ENCODE measurements around the gene SEZ6. TPM values are rescaled to one million over a fixed set of nuclear protein-coding genes. Genes with fewer than 3 reads are reported as not detected.

SEZ6 gene
- total RNA-seq, 1 experiment from 2014 or later = not detected

GRCh38 chr17:28951991-28952975 is 53.5 kb downstream of the SEZ6 start:
- in situ Hi-C loops (cut with HindIII; ENCODE audit: low pct_unique_long_range_greater_than_20kb, low sequenced_read_pairs) = no loop called here
- DNase-seq (ENCODE audit: low read depth, low spot score) = peak; percentile 99

- in situ Hi-C loops (cut with HindIII; ENCODE audit: low pct_unique_long_range_greater_than_20kb, low sequenced_read_pairs) = no loop called here
- peak; percentile 100 for DNase-seq (ENCODE audit: low read depth, low spot score)
Observed at GRCh38 chr17:28951428-28951990, 54.3 kb downstream of the SEZ6 start, which contains the start of gene PHF12. PHF12 (minus strand) TSS chr17:28951518; CDS start chr17:28950960, 558 bp downstream.

GRCh38 chr17:28950752-28951427 is 54.9 kb downstream of the SEZ6 start:
- DNase-seq (ENCODE audit: low read depth, low spot score) = no peak
- in situ Hi-C loops (cut with HindIII; ENCODE audit: low pct_unique_long_range_greater_than_20kb, low sequenced_read_pairs) = no loop called here

- peak; percentile 30 for DNase-seq (ENCODE audit: low read depth, low spot score)
- in situ Hi-C loops (cut with HindIII; ENCODE audit: low pct_unique_long_range_greater_than_20kb, low sequenced_read_pairs) = no loop called here
Observed at GRCh38 chr17:28950017-28950751, 55.6 kb downstream of the SEZ6 start.

GRCh38 chr17:28949185-28950016 is 56.4 kb downstream of the SEZ6 start:
- in situ Hi-C loops (cut with HindIII; ENCODE audit: low pct_unique_long_range_greater_than_20kb, low sequenced_read_pairs) = no loop called here
- peak; percentile 54 for DNase-seq (ENCODE audit: low read depth, low spot score)

GRCh38 chr17:28948873-28949184 is 57.0 kb downstream of the SEZ6 start:
- DNase-seq (ENCODE audit: low read depth, low spot score) = no peak
- in situ Hi-C loops (cut with HindIII; ENCODE audit: low pct_unique_long_range_greater_than_20kb, low sequenced_read_pairs) = no loop called here

- DNase-seq (ENCODE audit: low read depth, low spot score) = no peak
- in situ Hi-C loops (cut with HindIII; ENCODE audit: low pct_unique_long_range_greater_than_20kb, low sequenced_read_pairs) = no loop called here
Observed at GRCh38 chr17:28948342-28948741, 57.5 kb downstream of the SEZ6 start.

- DNase-seq (ENCODE audit: low read depth, low spot score) = no peak
- in situ Hi-C loops (cut with HindIII; ENCODE audit: low pct_unique_long_range_greater_than_20kb, low sequenced_read_pairs) = no loop called here
Observed at GRCh38 chr17:28947639-28948038, 58.2 kb downstream of the SEZ6 start.

GRCh38 chr17:28946239-28946638 is 59.6 kb downstream of the SEZ6 start:
- DNase-seq (ENCODE audit: low read depth, low spot score) = no peak

GRCh38 chr17:28944862-28945741 is 60.7 kb downstream of the SEZ6 start:
- no peak for DNase-seq (ENCODE audit: low read depth, low spot score)
- in situ Hi-C loops (cut with HindIII; ENCODE audit: low pct_unique_long_range_greater_than_20kb, low sequenced_read_pairs) = no loop called here

More at GRCh38 chr17:28946239-28946638, 59.6 kb downstream of the SEZ6 start:
- in situ Hi-C loops (cut with HindIII; ENCODE audit: low pct_unique_long_range_greater_than_20kb, low sequenced_read_pairs) = no loop called here

GRCh38 chr17:28944343-28944742 is 61.5 kb downstream of the SEZ6 start:
- DNase-seq (ENCODE audit: low read depth, low spot score) = no peak
- in situ Hi-C loops (cut with HindIII; ENCODE audit: low pct_unique_long_range_greater_than_20kb, low sequenced_read_pairs) = no loop called here

- DNase-seq (ENCODE audit: low read depth, low spot score) = no peak
- in situ Hi-C loops (cut with HindIII; ENCODE audit: low pct_unique_long_range_greater_than_20kb, low sequenced_read_pairs) = no loop called here
Observed at GRCh38 chr17:28942925-28943324, 62.9 kb downstream of the SEZ6 start.

- in situ Hi-C loops (cut with HindIII; ENCODE audit: low pct_unique_long_range_greater_than_20kb, low sequenced_read_pairs) = no loop called here
- DNase-seq (ENCODE audit: low read depth, low spot score) = no peak
Observed at GRCh38 chr17:28941251-28941650, 64.6 kb downstream of the SEZ6 start.

- in situ Hi-C loops (cut with HindIII; ENCODE audit: low pct_unique_long_range_greater_than_20kb, low sequenced_read_pairs) = no loop called here
- DNase-seq (ENCODE audit: low read depth, low spot score) = no peak
Observed at GRCh38 chr17:28940675-28941074, 65.2 kb downstream of the SEZ6 start.

GRCh38 chr17:28940142-28940541 is 65.7 kb downstream of the SEZ6 start:
- DNase-seq (ENCODE audit: low read depth, low spot score) = no peak
- in situ Hi-C loops (cut with HindIII; ENCODE audit: low pct_unique_long_range_greater_than_20kb, low sequenced_read_pairs) = no loop called here

GRCh38 chr17:28938552-28938951 is 67.3 kb downstream of the SEZ6 start:
- in situ Hi-C loops (cut with HindIII; ENCODE audit: low pct_unique_long_range_greater_than_20kb, low sequenced_read_pairs) = no loop called here
- DNase-seq (ENCODE audit: low read depth, low spot score) = no peak
